Naive B cell (primary cell): ENCODE results near the gene TMEFF2. TPM values are rescaled to one million over a fixed set of nuclear protein-coding genes. Genes with fewer than 3 reads are reported as not detected.
"Not testable (repeated sequence)": the region's sequence is repeated elsewhere in the genome, so short reads cannot be mapped to it uniquely, and the experiment has no call there.

ENCODE experiments used
- ATAC-seq, 2 donors: fragments of 150-1000 bp; cut with Tn5 transposase; 2 replicates each; pipeline ENCODE4 v1.10.0; 2021; ENCODE audit warnings: low read depth in 2 of 2, mild to moderate bottlenecking in 2 of 2, moderate library complexity in 2 of 2
- DNase-seq: peaks from one replicate; pipeline ENCODE4 v3.0.0; 2022
- H3K27ac Mint-ChIP-seq, 6 donors: one replicate each; pipeline ENCODE4 v1.8.0; 2020 to 2022; ENCODE audit warnings: mild to moderate bottlenecking in 6 of 6, mixed read lengths in 6 of 6, moderate library complexity in 5 of 6, inconsistent platforms in 2 of 6
- H3K27me3 Mint-ChIP-seq, 3 donors: one replicate each; pipeline ENCODE4 v1.8.0; 2021 to 2022; ENCODE audit warnings: mixed read lengths in 3 of 3, mild to moderate bottlenecking in 1 of 3
- H3K36me3 Mint-ChIP-seq, 2 donors: one replicate each; pipeline ENCODE4 v1.8.0; 2020 to 2022; ENCODE audit warnings: mixed read lengths in 2 of 2, inconsistent platforms in 1 of 2, mild to moderate bottlenecking in 1 of 2
- H3K4me1 Mint-ChIP-seq, 3 donors: one replicate each; pipeline ENCODE4 v1.8.0; 2020 to 2022; ENCODE audit warnings: mixed read lengths in 3 of 3, inconsistent platforms in 1 of 3, mild to moderate bottlenecking in 1 of 3, moderate library complexity in 1 of 3
- H3K4me3 Mint-ChIP-seq, 8 donors: one replicate each; pipeline ENCODE4 v1.8.0; 2020 to 2022; ENCODE audit warnings: mild to moderate bottlenecking in 8 of 8, mixed read lengths in 8 of 8, moderate library complexity in 8 of 8, inconsistent platforms in 2 of 8
- H3K9me3 Mint-ChIP-seq, 7 donors: one replicate each; pipeline ENCODE4 v1.8.0; 2020 to 2022; ENCODE audit warnings: mixed read lengths in 7 of 7, mild to moderate bottlenecking in 5 of 7, inconsistent platforms in 2 of 7, moderate library complexity in 1 of 7
- polyA plus RNA-seq, 6 donors: library from polyadenylated mRNA; unstranded; fragments of 300-500 nt; fragmentation: Illumina TruSeq; gene quantifications; one replicate each; pipeline ENCODE4 v1.2.3, GENCODE V29; 2021; ENCODE audit warnings: low read depth in 6 of 6

TMEFF2 gene
- polyA plus RNA-seq, 6 donors from 2014 or later: not detected

DNA sequence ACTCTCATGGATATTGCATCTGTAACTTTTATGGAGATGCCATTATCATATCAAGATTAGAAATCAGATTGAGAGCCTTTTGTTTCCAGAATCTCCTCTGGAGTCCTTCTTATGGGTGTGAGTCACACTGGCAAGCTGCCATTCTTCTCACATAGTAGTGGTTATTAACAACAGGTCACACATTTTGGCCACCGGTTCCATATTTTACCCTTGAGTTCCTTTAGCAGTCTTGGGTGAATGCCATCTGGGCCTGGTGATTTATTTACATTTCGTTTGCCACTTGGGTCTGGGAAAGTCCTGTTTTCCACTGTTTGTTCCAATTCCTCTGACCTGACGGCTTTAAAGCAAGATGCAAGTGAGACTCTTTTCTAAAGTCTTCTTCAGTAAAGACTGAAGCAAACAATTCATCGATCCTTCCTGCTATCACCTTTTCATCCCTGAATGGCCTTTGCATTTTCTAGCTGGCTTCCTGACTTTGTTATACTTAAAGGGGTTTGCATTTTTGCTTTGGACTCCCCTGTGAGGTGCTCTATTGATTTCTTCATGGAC, 267.3 kb downstream of the TMEFF2 start:
- no peak overlapping the region for H3K27ac Mint-ChIP-seq
- ATAC-seq (no peak), DNase-seq (no peak)
- no peaks in the 10 kb centered on the region for H3K36me3 Mint-ChIP-seq
- H3K9me3 Mint-ChIP-seq: peaks cover 0 to 4% (median 0%) of the 10 kb centered on the region in 7 donors
- H3K4me3 Mint-ChIP-seq: no peak overlapping the region
- H3K27me3 Mint-ChIP-seq: no peaks in the 10 kb centered on the region
- H3K4me1 Mint-ChIP-seq: peaks cover 3 to 9% (median 4%) of the 10 kb centered on the region in 3 donors

DNA sequence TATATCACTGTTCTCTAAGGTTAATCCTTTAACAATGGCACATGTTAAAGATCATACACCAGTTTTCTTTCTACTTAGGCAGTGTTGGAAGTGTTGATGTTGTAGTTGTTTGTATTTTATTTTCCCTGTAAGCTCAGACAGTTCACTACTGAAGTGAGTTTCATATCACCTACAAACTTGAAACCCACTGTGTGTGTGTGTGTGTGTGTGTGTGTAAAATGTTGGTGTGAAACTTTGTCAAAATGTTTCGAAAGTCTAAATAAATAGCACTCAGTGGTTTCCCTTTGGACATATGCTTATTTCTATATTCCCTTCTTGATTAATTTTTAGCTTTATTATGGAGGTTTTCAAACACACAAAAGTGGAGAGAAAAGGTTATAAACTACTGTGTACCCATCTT, 268.1 kb downstream of the TMEFF2 start:
- no peaks in the 10 kb centered on the region for H3K36me3 Mint-ChIP-seq
- peaks cover 0 to 7% (median 0%) of the 10 kb centered on the region in 7 donors for H3K9me3 Mint-ChIP-seq
- H3K4me1 Mint-ChIP-seq: peaks cover 3 to 10% (median 4%) of the 10 kb centered on the region in 3 donors
- H3K4me3 Mint-ChIP-seq: no peak overlapping the region
- H3K27ac Mint-ChIP-seq: no peak overlapping the region
- no peaks in the 10 kb centered on the region for H3K27me3 Mint-ChIP-seq
- DNase-seq (no peak), ATAC-seq (no peak)

DNA sequence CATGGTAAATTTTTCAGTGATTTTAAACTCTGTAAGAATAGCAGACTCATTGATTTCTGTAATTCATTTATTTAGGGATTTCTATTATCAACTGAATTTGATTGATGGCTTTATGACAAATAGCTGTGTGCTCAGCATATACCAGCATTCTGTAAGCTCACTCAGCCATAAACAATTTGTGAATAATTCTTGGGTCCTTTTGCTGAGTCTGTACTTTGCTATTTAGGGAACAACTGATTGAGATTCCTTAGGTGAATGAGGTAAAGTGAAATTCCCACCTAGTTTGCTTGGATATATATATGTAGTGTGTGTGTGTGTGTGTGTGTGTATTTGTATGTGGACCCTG, 271.1 kb downstream of the TMEFF2 start:
- DNase-seq (no peak), ATAC-seq (no peak)
- Mint-ChIP-seq H3K27ac (no peak overlapping the region), H3K27me3 (no peaks in the 10 kb centered on the region), H3K4me1 (peaks cover 3 to 10% (median 4%) of the 10 kb centered on the region in 3 donors), H3K4me3 (no peak overlapping the region), H3K9me3 (peaks cover 0 to 7% (median 2%) of the 10 kb centered on the region in 7 donors), H3K36me3 (no peaks in the 10 kb centered on the region)

DNA sequence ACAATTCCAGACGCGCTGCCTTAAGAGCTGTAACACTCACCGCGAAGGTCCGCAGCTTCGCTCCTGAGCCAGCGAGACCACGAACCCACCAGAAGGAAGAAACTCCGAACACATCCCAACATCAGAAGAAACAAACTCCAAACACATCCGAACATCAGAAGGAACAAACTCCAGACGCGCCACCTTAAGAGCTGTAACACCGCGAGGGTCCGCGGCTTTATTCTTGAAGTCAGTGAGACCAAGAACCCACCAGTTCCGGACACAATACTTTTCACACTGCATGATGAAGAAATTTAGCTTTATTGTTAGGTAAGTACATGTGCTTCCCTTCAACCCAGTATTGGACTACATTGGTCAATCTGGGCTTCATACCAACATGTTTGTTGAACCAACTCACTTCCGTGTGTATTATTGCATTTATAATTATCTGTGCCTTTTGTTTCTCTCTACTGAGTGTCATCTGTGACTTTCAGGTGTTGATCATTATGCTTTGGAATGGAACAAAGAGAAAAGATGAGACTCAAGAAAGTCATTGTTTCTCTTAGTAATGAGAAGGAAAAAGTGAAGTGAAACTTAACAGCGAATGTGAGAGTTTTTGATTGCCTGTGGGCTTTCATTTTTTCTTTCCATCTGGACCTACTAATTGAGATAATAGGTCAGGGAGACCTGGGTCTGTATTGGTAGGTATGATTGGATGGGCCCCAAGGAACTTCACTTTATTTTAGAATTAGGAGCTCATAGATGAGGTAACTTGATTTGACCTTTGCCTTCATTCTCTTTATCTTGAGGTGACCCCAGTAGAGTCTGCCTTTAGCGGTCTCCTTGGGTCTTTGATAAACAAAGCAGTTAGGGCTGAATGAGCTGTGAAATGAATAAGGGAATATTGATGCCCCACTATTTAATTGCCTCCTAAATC, 271.7 kb downstream of the TMEFF2 start:
- peaks cover 3 to 10% (median 4%) of the 10 kb centered on the region in 3 donors for H3K4me1 Mint-ChIP-seq
- H3K27me3 Mint-ChIP-seq: peaks cover 0 to 1% (median 0%) of the 10 kb centered on the region in 3 donors
- H3K9me3 Mint-ChIP-seq: peaks cover 0 to 7% (median 2%) of the 10 kb centered on the region in 7 donors
- H3K4me3 Mint-ChIP-seq: no peak overlapping the region
- no peak overlapping the region for H3K27ac Mint-ChIP-seq
- no peak for DNase-seq
- ATAC-seq: no peak
- no peaks in the 10 kb centered on the region for H3K36me3 Mint-ChIP-seq

DNA sequence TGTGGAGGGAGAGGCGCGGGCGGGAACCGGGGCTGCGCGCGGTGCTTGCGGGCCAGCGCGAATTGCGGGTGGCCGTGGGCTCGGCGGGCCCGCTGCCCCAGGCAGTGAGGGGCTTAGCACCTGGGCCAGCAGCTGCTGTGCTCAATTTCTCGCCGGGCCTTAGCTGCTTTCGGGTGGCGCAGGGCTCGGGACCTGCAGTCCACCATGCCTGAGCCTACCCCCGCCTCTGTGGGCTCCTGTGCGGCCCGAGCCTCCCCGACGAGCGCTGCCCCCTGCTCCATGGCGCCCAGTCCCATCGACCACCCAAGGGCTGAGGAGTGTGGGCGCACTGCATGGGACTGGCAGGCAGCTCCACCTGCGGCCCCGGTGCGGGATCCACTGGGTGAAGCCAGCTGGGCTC, 273.1 kb downstream of the TMEFF2 start:
- ATAC-seq, H3K9me3 Mint-ChIP-seq, H3K27me3 Mint-ChIP-seq, DNase-seq, H3K27ac Mint-ChIP-seq, H3K4me3 Mint-ChIP-seq, H3K4me1 Mint-ChIP-seq, H3K36me3 Mint-ChIP-seq: not testable (repeated sequence)

DNA sequence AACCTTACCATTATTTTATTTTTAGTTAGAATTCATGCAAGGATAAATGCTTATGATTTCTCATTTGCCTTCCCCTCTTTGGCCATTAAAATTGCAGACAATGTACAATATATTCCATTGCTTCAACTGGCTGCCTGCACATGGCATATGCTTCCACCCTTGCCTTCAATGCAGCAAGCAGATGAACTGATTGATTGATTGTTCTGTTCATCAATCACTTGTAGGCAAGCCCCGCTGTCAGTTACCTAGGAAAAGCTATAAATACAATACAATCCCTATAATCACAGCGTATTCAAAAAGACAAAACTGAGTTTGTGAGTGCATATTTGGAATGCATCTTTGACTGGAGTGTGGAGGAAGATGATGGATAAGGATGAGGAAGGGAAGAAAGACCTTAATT, 274.2 kb downstream of the TMEFF2 start:
- peaks cover 0 to 7% (median 2%) of the 10 kb centered on the region in 7 donors for H3K9me3 Mint-ChIP-seq
- ATAC-seq (no peak), DNase-seq (no peak)
- no peak overlapping the region for H3K4me3 Mint-ChIP-seq
- no peaks in the 10 kb centered on the region for H3K36me3 Mint-ChIP-seq
- peaks cover 3 to 10% (median 4%) of the 10 kb centered on the region in 3 donors for H3K4me1 Mint-ChIP-seq
- peaks cover 6 to 11% (median 8%) of the 10 kb centered on the region in 3 donors for H3K27me3 Mint-ChIP-seq
- no peak overlapping the region for H3K27ac Mint-ChIP-seq

DNA sequence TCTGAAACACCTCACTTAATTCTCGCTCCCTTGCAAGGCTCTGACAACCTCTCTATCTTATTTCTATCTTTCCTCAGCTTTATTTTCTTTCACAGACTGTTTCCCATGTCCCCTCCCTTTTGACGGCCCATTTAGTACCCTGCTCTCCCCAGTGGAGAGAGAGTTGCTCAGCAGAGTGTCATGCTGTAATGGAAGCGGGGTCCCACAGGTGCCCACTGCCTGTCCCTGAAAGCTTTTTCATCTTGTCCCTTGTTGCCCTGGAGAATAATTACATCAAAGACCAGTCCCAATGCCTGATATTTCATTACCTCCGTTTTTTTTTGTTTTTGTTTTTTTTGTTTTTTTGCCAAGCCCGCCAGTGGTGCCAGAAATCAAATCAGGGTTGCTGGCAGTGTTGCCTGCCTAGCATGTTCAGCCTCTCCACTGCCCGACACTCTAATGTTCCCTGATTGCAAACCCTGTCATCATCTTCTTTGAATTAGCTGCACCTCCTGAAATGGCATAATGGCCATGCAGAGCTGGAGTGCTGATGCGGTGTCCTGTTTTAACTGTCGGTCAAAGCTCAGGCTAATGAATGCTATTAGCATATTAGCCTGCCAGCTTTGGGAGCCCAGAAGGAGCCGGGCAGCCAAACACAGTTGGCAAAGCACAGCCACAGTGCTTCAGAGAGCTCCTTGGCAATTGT, 276.6 kb downstream of the TMEFF2 start:
- H3K36me3 Mint-ChIP-seq: no peaks in the 10 kb centered on the region
- peaks cover 6 to 11% (median 8%) of the 10 kb centered on the region in 3 donors for H3K27me3 Mint-ChIP-seq
- no peak overlapping the region for H3K4me3 Mint-ChIP-seq
- peaks cover 0 to 7% (median 2%) of the 10 kb centered on the region in 7 donors for H3K9me3 Mint-ChIP-seq
- DNase-seq: no peak
- H3K27ac Mint-ChIP-seq: no peak overlapping the region
- H3K4me1 Mint-ChIP-seq: peaks cover 3 to 8% (median 4%) of the 10 kb centered on the region in 3 donors
- no peak for ATAC-seq

DNA sequence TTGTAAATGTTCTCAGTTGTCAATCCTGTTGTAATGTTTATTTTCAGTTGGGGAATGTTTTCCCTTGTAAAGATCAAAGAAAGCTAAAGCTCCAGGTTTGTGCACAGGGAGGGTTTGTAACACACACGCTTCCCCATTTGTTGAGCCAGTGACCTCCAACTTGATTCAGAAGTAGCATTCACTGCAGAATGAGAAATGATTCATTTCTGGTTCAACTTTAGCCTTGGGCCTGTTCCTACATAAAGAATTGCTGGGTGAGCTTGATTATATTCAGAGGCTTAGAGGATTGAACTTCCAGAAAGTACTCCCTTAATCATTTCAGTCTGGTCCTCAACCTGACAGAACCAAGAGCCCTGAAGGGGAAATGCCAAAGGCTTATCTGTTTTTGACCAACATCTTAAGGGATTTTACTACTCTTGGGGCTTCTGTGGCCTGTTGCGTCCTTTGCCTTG, 277.3 kb downstream of the TMEFF2 start:
- DNase-seq (no peak), ATAC-seq (no peak)
- Mint-ChIP-seq H3K4me3 (no peak overlapping the region), H3K27ac (no peak overlapping the region), H3K27me3 (peaks cover 6 to 11% (median 8%) of the 10 kb centered on the region in 3 donors), H3K4me1 (peaks cover 0 to 1% (median 0%) of the 10 kb centered on the region in 3 donors), H3K9me3 (peaks cover 0 to 3% (median 0%) of the 10 kb centered on the region in 7 donors), H3K36me3 (no peaks in the 10 kb centered on the region)

DNA sequence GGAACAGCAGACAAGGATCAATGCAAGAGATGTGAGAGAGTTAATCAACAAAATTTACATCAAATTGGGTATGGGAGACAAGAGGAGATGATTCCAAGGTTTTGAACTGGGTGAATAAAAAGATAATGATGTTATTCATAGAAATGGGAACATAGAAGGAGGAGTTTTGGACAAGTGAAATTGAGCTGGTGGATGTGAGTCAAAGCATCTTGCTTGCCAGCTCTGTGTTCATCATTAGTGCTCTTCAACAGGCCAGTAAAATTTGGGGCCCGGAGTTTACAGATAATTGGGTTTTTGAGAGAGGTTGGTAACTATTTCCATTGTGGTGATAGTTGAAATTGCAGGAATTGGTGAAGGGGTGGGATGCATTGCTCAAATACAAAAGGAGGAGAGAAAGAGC, 277.9 kb downstream of the TMEFF2 start:
- Mint-ChIP-seq H3K4me3 (no peak overlapping the region), H3K27me3 (peaks cover 6 to 11% (median 8%) of the 10 kb centered on the region in 3 donors), H3K36me3 (no peaks in the 10 kb centered on the region), H3K9me3 (peaks cover 0 to 2% (median 0%) of the 10 kb centered on the region in 7 donors), H3K4me1 (no peaks in the 10 kb centered on the region), H3K27ac (no peak overlapping the region)
- ATAC-seq: no peak
- DNase-seq: no peak

DNA sequence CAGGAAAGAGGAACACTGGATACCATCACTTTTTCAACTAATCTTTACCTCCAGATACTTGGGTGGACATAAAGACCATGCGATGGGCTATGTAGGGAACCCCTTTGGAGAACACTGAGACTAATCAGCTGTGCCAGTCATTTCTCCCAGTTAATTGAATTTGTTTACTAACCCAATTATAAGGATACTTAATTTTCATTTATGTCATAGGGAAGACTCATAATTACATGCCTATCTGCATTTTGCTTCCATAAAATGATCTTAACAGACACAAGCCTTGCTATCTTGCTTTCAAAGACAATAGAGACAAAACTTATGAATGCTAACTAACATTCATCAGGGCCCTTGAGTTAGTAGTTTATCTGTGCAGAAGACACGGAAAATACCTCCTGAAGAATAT, 279.0 kb downstream of the TMEFF2 start:
- Mint-ChIP-seq H3K27me3 (peaks cover 6 to 11% (median 8%) of the 10 kb centered on the region in 3 donors), H3K27ac (no peak overlapping the region), H3K4me1 (no peaks in the 10 kb centered on the region), H3K4me3 (no peak overlapping the region), H3K36me3 (no peaks in the 10 kb centered on the region), H3K9me3 (peaks cover 0 to 2% (median 0%) of the 10 kb centered on the region in 7 donors)
- ATAC-seq: no peak
- no peak for DNase-seq

DNA sequence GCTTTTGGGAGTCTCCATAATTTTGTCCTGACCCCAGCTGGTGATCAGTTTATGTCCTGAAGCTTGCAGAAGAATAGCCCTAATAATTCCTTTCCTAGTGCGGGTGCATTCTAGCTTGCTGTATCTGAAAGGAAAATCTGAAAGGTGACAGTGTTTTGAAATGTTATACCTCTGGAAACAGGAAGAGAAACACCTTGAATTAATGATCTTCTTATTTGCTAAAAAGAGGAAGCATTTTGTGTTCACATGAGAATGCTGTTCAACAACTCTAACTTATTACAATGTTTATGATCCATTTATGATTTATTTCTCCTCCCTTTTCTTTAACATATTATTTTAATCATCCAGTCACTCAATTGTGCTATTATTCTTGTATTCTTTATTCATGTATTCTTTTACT, 280.9 kb downstream of the TMEFF2 start:
- H3K9me3 Mint-ChIP-seq: peaks cover 0 to 2% (median 0%) of the 10 kb centered on the region in 7 donors

DNA sequence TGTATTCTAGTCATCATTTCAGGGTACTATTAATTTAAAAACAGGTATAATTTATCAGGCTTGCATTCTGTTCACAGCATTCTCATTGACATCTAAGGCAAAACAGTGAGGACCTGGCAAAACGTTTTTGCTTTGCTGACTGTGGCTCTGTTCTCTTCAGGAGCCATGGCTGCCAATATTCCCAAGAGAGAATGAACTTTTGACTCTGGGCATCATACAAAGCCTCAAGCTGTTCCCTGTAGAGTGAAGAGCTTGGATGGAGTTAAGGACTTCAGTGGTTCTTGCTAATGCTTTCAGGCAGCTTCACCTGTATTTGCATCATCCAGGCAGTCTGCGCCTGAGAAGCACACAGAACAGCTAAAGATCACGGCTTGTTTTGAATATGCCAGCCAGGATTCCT, 282.0 kb downstream of the TMEFF2 start:
- peaks cover 6 to 8% (median 7%) of the 10 kb centered on the region in 3 donors for H3K27me3 Mint-ChIP-seq
- H3K27ac Mint-ChIP-seq: no peak overlapping the region
- ATAC-seq (no peak), DNase-seq (no peak)
- no peaks in the 10 kb centered on the region for H3K36me3 Mint-ChIP-seq
- no peaks in the 10 kb centered on the region for H3K4me1 Mint-ChIP-seq
- no peaks in the 10 kb centered on the region for H3K9me3 Mint-ChIP-seq
- no peak overlapping the region for H3K4me3 Mint-ChIP-seq

More for the DNA sequence above, 280.9 kb downstream of the TMEFF2 start:
- DNase-seq: no peak
- Mint-ChIP-seq H3K4me1 (no peaks in the 10 kb centered on the region), H3K27ac (no peak overlapping the region), H3K36me3 (no peaks in the 10 kb centered on the region), H3K27me3 (peaks cover 6 to 11% (median 8%) of the 10 kb centered on the region in 3 donors), H3K4me3 (no peak overlapping the region)
- no peak for ATAC-seq

DNA sequence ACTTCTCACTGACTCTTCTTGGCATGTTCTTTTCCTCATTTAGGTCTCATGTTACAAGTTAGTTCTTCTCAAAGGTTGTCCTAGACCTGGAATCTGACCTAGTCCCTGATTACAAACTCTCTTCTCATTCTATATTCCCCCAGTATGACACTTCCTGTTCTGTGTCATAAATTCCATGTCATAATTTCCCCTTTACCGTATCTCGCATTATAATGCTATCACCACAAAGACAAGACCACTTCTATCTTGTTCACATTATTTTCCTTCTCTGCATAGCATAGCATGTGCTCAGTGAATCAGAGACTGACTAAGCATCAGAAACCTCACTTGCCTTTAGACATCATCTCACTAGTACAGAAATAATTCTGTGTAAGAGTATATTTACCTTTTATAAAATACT, 284.2 kb downstream of the TMEFF2 start:
- Mint-ChIP-seq H3K27me3 (no peaks in the 10 kb centered on the region), H3K4me1 (no peaks in the 10 kb centered on the region), H3K36me3 (no peaks in the 10 kb centered on the region), H3K27ac (no peak overlapping the region), H3K4me3 (no peak overlapping the region), H3K9me3 (no peaks in the 10 kb centered on the region)
- ATAC-seq (no peak), DNase-seq (no peak)
